Measurements from ENCODE around the gene RSRC1.

The RSRC1 gene

GRCh38 chr3:158165730-158166129 lies 55.8 kb downstream of the RSRC1 start:
- intact Hi-C loops (cut with DNase I; ENCODE audit: low total_unique reads): no loop called here
- H3K4me1 ChIP-seq: peaks cover 0 to 26% (median 0%) of the 10 kb centered on the region in 4 donors
- H3K9me3 ChIP-seq: no peaks in the 10 kb centered on the region
- TF ChIP-seq CTCF (IDR thresholded peaks at IDR 0.05): no peak
- H3K27ac ChIP-seq: no peak overlapping the region
- H3K27me3 ChIP-seq: no peaks in the 10 kb centered on the region
- no peaks in the 10 kb centered on the region for H3K36me3 ChIP-seq
- DNase-seq: no peak
- H3K4me3 ChIP-seq: no peak overlapping the region

- no peaks in the 10 kb centered on the region for H3K36me3 ChIP-seq
- H3K27ac ChIP-seq: no peak overlapping the region
- H3K27me3 ChIP-seq: no peaks in the 10 kb centered on the region
- DNase-seq: no peak
- H3K9me3 ChIP-seq: no peaks in the 10 kb centered on the region
- no peak for TF ChIP-seq CTCF (IDR thresholded peaks at IDR 0.05)
- intact Hi-C loops (cut with DNase I; ENCODE audit: low total_unique reads): no loop called here
- H3K4me3 ChIP-seq: no peak overlapping the region
- peaks cover 0 to 21% (median 0%) of the 10 kb centered on the region in 4 donors for H3K4me1 ChIP-seq
These were observed 56.3 kb downstream of the RSRC1 start for GRCh38 chr3:158166223-158166622.

GRCh38 chr3:158167737-158168557 lies 58.1 kb downstream of the RSRC1 start:
- H3K27ac ChIP-seq: peak overlapping the region in 1 of 2 donors; percentile 4
- intact Hi-C loops (cut with DNase I; ENCODE audit: low total_unique reads): no loop called here
- no peak for TF ChIP-seq CTCF (IDR thresholded peaks at IDR 0.05)

GRCh38 chr3:158169091-158169491 lies 59.2 kb downstream of the RSRC1 start:
- DNase-seq: no peak
- H3K4me1 ChIP-seq: peaks cover 0 to 19% (median 0%) of the 10 kb centered on the region in 4 donors
- intact Hi-C loops (cut with DNase I; ENCODE audit: low total_unique reads): no loop called here
- TF ChIP-seq CTCF (IDR thresholded peaks at IDR 0.05): no peak
- no peaks in the 10 kb centered on the region for H3K9me3 ChIP-seq
- H3K36me3 ChIP-seq: no peaks in the 10 kb centered on the region
- no peak overlapping the region for H3K4me3 ChIP-seq
- no peak overlapping the region for H3K27ac ChIP-seq
- no peaks in the 10 kb centered on the region for H3K27me3 ChIP-seq

More at GRCh38 chr3:158167737-158168557, 58.1 kb downstream of the RSRC1 start:
- Histone ChIP-seq H3K36me3 (no peaks in the 10 kb centered on the region), H3K27me3 (no peaks in the 10 kb centered on the region), H3K4me3 (no peak overlapping the region), H3K9me3 (no peaks in the 10 kb centered on the region), H3K4me1 (peaks cover 0 to 19% (median 0%) of the 10 kb centered on the region in 4 donors)
- no peak for DNase-seq

GRCh38 chr3:158181096-158181495 lies 71.2 kb downstream of the RSRC1 start:
- H3K9me3 ChIP-seq: no peaks in the 10 kb centered on the region
- no peaks in the 10 kb centered on the region for H3K4me1 ChIP-seq
- peaks cover 0 to 3% (median 0%) of the 10 kb centered on the region in 3 donors for H3K36me3 ChIP-seq
- no peak for TF ChIP-seq CTCF (IDR thresholded peaks at IDR 0.05)
- H3K4me3 ChIP-seq: no peak overlapping the region
- no peaks in the 10 kb centered on the region for H3K27me3 ChIP-seq
- intact Hi-C loops (cut with DNase I; ENCODE audit: low total_unique reads): no loop called here
- no peak for DNase-seq
- no peak overlapping the region for H3K27ac ChIP-seq
